Measurements from ENCODE around the gene ADGRG6. TPM values are rescaled to one million over a fixed set of nuclear protein-coding genes. Genes with fewer than 3 reads are reported as not detected.

Gene ADGRG6
- total and polyA plus RNA-seq, 12 donors, result 0.72 to 24.6 (median 5.3) TPM

GRCh38 chr6:142369266-142369665 is 67.5 kb downstream of the ADGRG6 start:
- WGBS, 4 donors, result 65 to 78% (median 72%) methylated on average over 1 of the region's 1 CpG
- H3K9me3 ChIP-seq (replicated peaks in 1 of 3), result no peaks in the 10 kb centered on the region
- no peaks in the 10 kb centered on the region for H3K36me3 ChIP-seq (replicated peaks in 1 of 2)
- no peak overlapping the region for H3K4me3 ChIP-seq
- no peaks in the 10 kb centered on the region for H3K4me1 ChIP-seq (replicated peaks in 1 of 2)
- no peaks in the 10 kb centered on the region for H3K27me3 ChIP-seq
- intact Hi-C loops (cut with DNase I), result no loop called here
- DNase-seq, result no peak
- no peak for TF ChIP-seq CTCF (IDR thresholded peaks at IDR 0.05)
- no peak for TF ChIP-seq POLR2A (IDR thresholded peaks at IDR 0.05)
- H3K27ac ChIP-seq, result no peak overlapping the region

GRCh38 chr6:142372348-142372747 is 70.5 kb downstream of the ADGRG6 start:
- no peaks in the 10 kb centered on the region for H3K9me3 ChIP-seq (replicated peaks in 1 of 3)
- intact Hi-C loops (cut with DNase I), result no loop called here
- WGBS, 4 donors, result 53 to 64% (median 58%) methylated on average over 2 of the region's 2 CpGs
- H3K36me3 ChIP-seq (replicated peaks in 1 of 2), result no peaks in the 10 kb centered on the region
- no peak for TF ChIP-seq POLR2A (IDR thresholded peaks at IDR 0.05)
- TF ChIP-seq CTCF (IDR thresholded peaks at IDR 0.05), result no peak
- no peak overlapping the region for H3K27ac ChIP-seq
- H3K4me3 ChIP-seq, result no peak overlapping the region
- H3K27me3 ChIP-seq, result no peaks in the 10 kb centered on the region
- no peak for DNase-seq
- no peaks in the 10 kb centered on the region for H3K4me1 ChIP-seq (replicated peaks in 1 of 2)

- 67 to 91% (median 79%) methylated on average over 2 of the region's 2 CpGs for WGBS, 4 donors
Observed at GRCh38 chr6:142373268-142374090, 71.7 kb downstream of the ADGRG6 start.

More at GRCh38 chr6:142373268-142374090, 71.7 kb downstream of the ADGRG6 start:
- H3K4me1 ChIP-seq (replicated peaks in 1 of 2), result no peaks in the 10 kb centered on the region
- intact Hi-C loops (cut with DNase I), result no loop called here
- H3K27me3 ChIP-seq, result no peaks in the 10 kb centered on the region
- TF ChIP-seq POLR2A (IDR thresholded peaks at IDR 0.05) (no peak), CTCF (IDR thresholded peaks at IDR 0.05) (no peak)
- DNase-seq, result no peak
- no peak overlapping the region for H3K27ac ChIP-seq
- H3K9me3 ChIP-seq (replicated peaks in 1 of 3), result no peaks in the 10 kb centered on the region
- no peak overlapping the region for H3K4me3 ChIP-seq
- no peaks in the 10 kb centered on the region for H3K36me3 ChIP-seq (replicated peaks in 1 of 2)
